Measurements from ENCODE around the gene TMEM94. TPM values are rescaled to one million over a fixed set of nuclear protein-coding genes. Genes with fewer than 3 reads are reported as not detected.

TMEM94 gene
- total and polyA plus RNA-seq, 2 of the 13 experiments (the other 11 are each of a cell fraction or from before 2014, with no cell fraction given), result 32.6 to 134 TPM

DNA sequence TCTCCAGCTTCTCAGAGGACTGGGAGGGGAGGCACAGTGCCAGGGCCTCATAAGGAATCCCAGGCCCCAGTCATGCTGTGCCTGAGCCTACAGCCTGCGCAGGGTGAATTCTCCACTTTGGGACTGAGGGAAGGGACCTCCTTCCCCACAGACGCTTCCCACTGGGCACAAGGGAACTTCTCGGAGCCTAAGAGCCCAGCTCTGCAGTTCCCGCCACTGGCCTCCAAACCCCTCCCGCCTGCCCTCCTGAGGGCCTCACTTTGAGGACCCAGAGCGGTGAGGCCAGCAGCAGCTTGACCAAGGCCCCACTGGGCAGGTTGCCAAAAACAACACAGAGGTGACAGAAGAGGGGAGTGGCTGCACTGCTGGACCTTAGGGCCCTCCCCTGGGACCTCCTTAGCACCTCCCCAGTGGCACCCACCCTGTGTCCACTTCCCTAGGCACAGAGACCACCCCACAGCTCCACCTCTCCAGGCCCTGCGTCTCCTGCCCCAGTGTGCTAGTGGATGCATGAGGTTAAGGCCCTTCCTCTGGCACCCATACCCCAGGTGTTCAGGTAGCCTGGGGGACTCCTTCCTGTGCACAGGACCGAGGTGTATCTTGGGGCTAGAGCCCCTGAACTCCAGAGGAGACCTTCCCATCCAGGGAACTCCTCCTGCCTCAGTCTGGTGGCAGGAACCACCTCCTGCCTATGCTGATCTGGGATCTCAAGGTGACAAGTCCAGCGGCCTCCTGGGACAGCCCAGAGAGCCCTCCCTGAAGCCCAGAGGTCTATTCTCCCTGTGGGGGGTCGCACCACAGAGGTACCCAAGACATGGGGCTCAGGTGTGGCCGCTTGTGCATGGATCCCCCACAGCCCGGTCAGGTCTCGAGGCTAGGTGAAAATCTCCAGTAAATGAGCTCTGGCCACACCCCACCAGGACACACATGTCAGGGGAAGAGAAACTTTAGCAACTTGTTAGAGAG lies 55.5 kb downstream of the TMEM94 start (continued):
- TF ChIP-seq ZFP91 (CRISPR knock-in tag; IDR thresholded peaks at IDR 0.05; ENCODE audit: borderline replicate concordance) (peak; percentile 80), SUZ12 (IDR thresholded peaks at IDR 0.05; ENCODE audit: low read depth, low read length) (no peak), ZMYM3 (CRISPR knock-in tag; IDR thresholded peaks at IDR 0.05) (peak; percentile 95), ZBTB43 (CRISPR knock-in tag; conservative IDR thresholded peaks at IDR 0.05) (0 out of 2 replicates have a peak, but pooled peaks have one; percentile 57), ZNF75D (CRISPR knock-in tag; IDR thresholded peaks at IDR 0.05; ENCODE audit: borderline replicate concordance) (no peak), CEBPG (CRISPR knock-in tag; IDR thresholded peaks at IDR 0.05) (0 out of 2 replicates have a peak, but pooled peaks have one; percentile 7), CBFB (CRISPR knock-in tag; IDR thresholded peaks at IDR 0.05) (peak; percentile 64; the same call in 1 of the 2 replicates), RELA (CRISPR knock-in tag; IDR thresholded peaks at IDR 0.05) (no peak), USF2 (IDR thresholded peaks at IDR 0.05; ENCODE audit: low read depth, low read length) (no peak), USF2 (CRISPR knock-in tag; IDR thresholded peaks at IDR 0.05; ENCODE audit: borderline replicate concordance) (no peak), ZMAT5 (CRISPR knock-in tag; IDR thresholded peaks at IDR 0.05; ENCODE audit: borderline replicate concordance, low read depth) (no peak), SIN3A (IDR thresholded peaks at IDR 0.05; ENCODE audit: borderline replicate concordance, low read depth, low read length) (peak; percentile 82)
- TF ChIP-seq, protein P1, sequence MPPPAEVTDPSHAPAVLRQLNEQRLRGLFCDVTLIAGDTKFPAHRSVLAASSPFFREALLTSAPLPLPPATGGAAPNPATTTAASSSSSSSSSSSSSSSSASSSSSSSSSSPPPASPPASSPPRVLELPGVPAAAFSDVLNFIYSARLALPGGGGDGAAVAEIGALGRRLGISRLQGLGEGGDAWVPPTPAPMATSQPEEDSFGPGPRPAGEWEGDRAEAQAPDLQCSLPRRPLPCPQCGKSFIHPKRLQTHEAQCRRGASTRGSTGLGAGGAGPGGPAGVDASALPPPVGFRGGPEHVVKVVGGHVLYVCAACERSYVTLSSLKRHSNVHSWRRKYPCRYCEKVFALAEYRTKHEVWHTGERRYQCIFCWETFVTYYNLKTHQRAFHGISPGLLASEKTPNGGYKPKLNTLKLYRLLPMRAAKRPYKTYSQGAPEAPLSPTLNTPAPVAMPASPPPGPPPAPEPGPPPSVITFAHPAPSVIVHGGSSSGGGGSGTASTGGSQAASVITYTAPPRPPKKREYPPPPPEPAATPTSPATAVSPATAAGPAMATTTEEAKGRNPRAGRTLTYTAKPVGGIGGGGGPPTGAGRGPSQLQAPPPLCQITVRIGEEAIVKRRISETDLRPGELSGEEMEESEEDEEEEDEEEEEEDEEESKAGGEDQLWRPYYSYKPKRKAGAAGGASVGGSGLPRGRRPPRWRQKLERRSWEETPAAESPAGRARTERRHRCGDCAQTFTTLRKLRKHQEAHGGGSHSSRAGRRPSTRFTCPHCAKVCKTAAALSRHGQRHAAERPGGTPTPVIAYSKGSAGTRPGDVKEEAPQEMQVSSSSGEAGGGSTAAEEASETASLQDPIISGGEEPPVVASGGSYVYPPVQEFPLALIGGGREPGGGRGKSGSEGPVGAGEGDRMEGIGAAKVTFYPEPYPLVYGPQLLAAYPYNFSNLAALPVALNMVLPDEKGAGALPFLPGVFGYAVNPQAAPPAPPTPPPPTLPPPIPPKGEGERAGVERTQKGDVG (CRISPR knock-in tag; IDR thresholded peaks at IDR 0.05; ENCODE audit: borderline replicate concordance), result peak; percentile 78; the same call in 1 of the 2 replicates
- TF ChIP-seq, protein P2, sequence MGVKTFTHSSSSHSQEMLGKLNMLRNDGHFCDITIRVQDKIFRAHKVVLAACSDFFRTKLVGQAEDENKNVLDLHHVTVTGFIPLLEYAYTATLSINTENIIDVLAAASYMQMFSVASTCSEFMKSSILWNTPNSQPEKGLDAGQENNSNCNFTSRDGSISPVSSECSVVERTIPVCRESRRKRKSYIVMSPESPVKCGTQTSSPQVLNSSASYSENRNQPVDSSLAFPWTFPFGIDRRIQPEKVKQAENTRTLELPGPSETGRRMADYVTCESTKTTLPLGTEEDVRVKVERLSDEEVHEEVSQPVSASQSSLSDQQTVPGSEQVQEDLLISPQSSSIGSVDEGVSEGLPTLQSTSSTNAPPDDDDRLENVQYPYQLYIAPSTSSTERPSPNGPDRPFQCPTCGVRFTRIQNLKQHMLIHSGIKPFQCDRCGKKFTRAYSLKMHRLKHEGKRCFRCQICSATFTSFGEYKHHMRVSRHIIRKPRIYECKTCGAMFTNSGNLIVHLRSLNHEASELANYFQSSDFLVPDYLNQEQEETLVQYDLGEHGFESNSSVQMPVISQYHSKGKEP (CRISPR knock-in tag; IDR thresholded peaks at IDR 0.05), result 0 out of 2 replicates have a peak, but pooled peaks have one; percentile 22
- TF ChIP-seq, protein P3, sequence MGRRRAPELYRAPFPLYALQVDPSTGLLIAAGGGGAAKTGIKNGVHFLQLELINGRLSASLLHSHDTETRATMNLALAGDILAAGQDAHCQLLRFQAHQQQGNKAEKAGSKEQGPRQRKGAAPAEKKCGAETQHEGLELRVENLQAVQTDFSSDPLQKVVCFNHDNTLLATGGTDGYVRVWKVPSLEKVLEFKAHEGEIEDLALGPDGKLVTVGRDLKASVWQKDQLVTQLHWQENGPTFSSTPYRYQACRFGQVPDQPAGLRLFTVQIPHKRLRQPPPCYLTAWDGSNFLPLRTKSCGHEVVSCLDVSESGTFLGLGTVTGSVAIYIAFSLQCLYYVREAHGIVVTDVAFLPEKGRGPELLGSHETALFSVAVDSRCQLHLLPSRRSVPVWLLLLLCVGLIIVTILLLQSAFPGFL (CRISPR knock-in tag; IDR thresholded peaks at IDR 0.05), result no peak

All from HepG2 (cell line).